SU-DHL-6 (cell line): Measurements from ENCODE around the gene CFAP300.

ENCODE experiments used
- EZH2phosphoT487 ChIP-seq: fragments of 200-600 bp; sonication (generic), shearing (Covaris generic); conservative IDR thresholded peaks from 2 replicates; pipeline ENCODE4 v1.6.1; 2018; ENCODE audit warnings: mild to moderate bottlenecking, antibody characterized with exemption, low read length, moderate library complexity, mixed read lengths
- TF ChIP-seq, protein P1 (sequence below): fragments of 200-600 bp; sonication (generic); IDR thresholded peaks from one replicate; pipeline ENCODE4 v1.5.1; 2017; ENCODE audit warnings: antibody characterized with exemption, mild to moderate bottlenecking, low read length, moderate library complexity; ENCODE audit not compliant: insufficient read depth, poor library complexity, severe bottlenecking

GRCh38 chr11:102111787-102112508 is 64.7 kb downstream of the CFAP300 start:
- TF ChIP-seq, protein P1, sequence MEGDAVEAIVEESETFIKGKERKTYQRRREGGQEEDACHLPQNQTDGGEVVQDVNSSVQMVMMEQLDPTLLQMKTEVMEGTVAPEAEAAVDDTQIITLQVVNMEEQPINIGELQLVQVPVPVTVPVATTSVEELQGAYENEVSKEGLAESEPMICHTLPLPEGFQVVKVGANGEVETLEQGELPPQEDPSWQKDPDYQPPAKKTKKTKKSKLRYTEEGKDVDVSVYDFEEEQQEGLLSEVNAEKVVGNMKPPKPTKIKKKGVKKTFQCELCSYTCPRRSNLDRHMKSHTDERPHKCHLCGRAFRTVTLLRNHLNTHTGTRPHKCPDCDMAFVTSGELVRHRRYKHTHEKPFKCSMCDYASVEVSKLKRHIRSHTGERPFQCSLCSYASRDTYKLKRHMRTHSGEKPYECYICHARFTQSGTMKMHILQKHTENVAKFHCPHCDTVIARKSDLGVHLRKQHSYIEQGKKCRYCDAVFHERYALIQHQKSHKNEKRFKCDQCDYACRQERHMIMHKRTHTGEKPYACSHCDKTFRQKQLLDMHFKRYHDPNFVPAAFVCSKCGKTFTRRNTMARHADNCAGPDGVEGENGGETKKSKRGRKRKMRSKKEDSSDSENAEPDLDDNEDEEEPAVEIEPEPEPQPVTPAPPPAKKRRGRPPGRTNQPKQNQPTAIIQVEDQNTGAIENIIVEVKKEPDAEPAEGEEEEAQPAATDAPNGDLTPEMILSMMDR, result no peak
- no peak for TF ChIP-seq EZH2phosphoT487
